CD14-positive monocyte (primary cell): Measurements from ENCODE around the gene TNFSF8. TPM values are rescaled to one million over a fixed set of nuclear protein-coding genes. Genes with fewer than 3 reads are reported as not detected.

Experiments used
- DNase-seq, 3 donors: peaks; one replicate each; pipeline ENCODE4 v3.0.0-alpha.2; 2011 to 2022
- H2AFZ ChIP-seq: 2 replicates; pipeline ENCODE4 v1.6.0; 2012; ENCODE audit warnings: mild to moderate bottlenecking, low read depth, low read length, inconsistent platforms; ENCODE audit not compliant: insufficient read depth, poor library complexity, severe bottlenecking
- H3K27ac ChIP-seq, 2 donors: 1 replicate in 1 of 2; 2 replicates in 1 of 2; pipeline ENCODE4 v1.5.1; 2012 to 2013; ENCODE audit warnings: low read length in 2 of 2, control low read depth in 1 of 2, inconsistent platforms in 1 of 2, low read depth in 1 of 2, mild to moderate bottlenecking in 1 of 2
- H3K27me3 ChIP-seq, 2 donors: one replicate each; pipeline versions ENCODE4 v1.6.0 to v1.6.1; 2011 to 2013; ENCODE audit warnings: low read length in 2 of 2; ENCODE audit not compliant: control insufficient read depth in 2 of 2, insufficient read depth in 2 of 2
- H3K36me3 ChIP-seq, 2 donors: replicated peaks in 1 of 2; 1 replicate in 1 of 2; 2 replicates in 1 of 2; pipeline versions ENCODE4 v1.5.1 to v1.6.1; 2012 to 2013; ENCODE audit warnings: low read length in 2 of 2, control low read depth in 1 of 2, inconsistent platforms in 1 of 2, mild to moderate bottlenecking in 1 of 2; ENCODE audit not compliant: insufficient read depth in 2 of 2, control insufficient read depth in 1 of 2
- H3K4me1 ChIP-seq, 2 donors: 1 replicate in 1 of 2; 2 replicates in 1 of 2; pipeline versions ENCODE4 v1.5.1 to v1.6.1; 2012 to 2013; ENCODE audit warnings: low read length in 2 of 2, control low read depth in 1 of 2, inconsistent platforms in 1 of 2, mild to moderate bottlenecking in 1 of 2, moderate library complexity in 1 of 2; ENCODE audit not compliant: insufficient read depth in 2 of 2, control insufficient read depth in 1 of 2
- H3K4me2 ChIP-seq: replicated peaks from 2 replicates; pipeline ENCODE3; 2012; ENCODE audit warnings: low read length, moderate library complexity, mild to moderate bottlenecking; ENCODE audit not compliant: poor library complexity, severe bottlenecking; ENCODE audit errors: extremely low read depth
- H3K4me3 ChIP-seq, 3 experiments: fragments of 200-600 bp in 1 of 3; sonication (generic) in 1 of 3; replicated peaks in 1 of 3; 1 replicate in 2 of 3; 2 replicates in 1 of 3; pipeline ENCODE4 v1.5.1; 2011 to 2013; ENCODE audit warnings: low read length in 3 of 3, mild to moderate bottlenecking in 3 of 3, control low read depth in 2 of 3, low read depth in 2 of 3, inconsistent platforms in 1 of 3, moderate library complexity in 1 of 3
- H3K79me2 ChIP-seq: 2 replicates; pipeline ENCODE4 v1.6.0; 2012; ENCODE audit warnings: mild to moderate bottlenecking, control low read depth, inconsistent platforms, low read length, moderate library complexity; ENCODE audit not compliant: insufficient read depth
- H3K9ac ChIP-seq: 2 replicates; pipeline ENCODE4 v1.6.0; 2017; ENCODE audit warnings: low read length, mild to moderate bottlenecking; ENCODE audit not compliant: insufficient read depth, poor library complexity, severe bottlenecking
- H3K9me3 ChIP-seq, 2 donors: replicated peaks in 1 of 2; 1 replicate in 1 of 2; 2 replicates in 1 of 2; pipeline versions ENCODE4 v1.5.1 to v1.6.1; 2012 to 2013; ENCODE audit warnings: low read length in 2 of 2, control low read depth in 1 of 2; ENCODE audit not compliant: control insufficient read depth in 1 of 2, insufficient read depth in 1 of 2
- H4K20me1 ChIP-seq: 2 replicates; pipeline ENCODE4 v1.6.0; 2012; ENCODE audit warnings: mild to moderate bottlenecking, low read length, control low read depth, moderate library complexity; ENCODE audit not compliant: insufficient read depth
- H3K27ac Mint-ChIP-seq, 7 donors: one replicate each; pipeline ENCODE4 v1.8.0; 2020; ENCODE audit warnings: mild to moderate bottlenecking in 7 of 7, mixed read lengths in 7 of 7, moderate library complexity in 6 of 7, inconsistent platforms in 2 of 7
- H3K27me3 Mint-ChIP-seq, 3 donors: one replicate each; pipeline ENCODE4 v1.8.0; 2021 to 2022; ENCODE audit warnings: low read depth in 3 of 3, mild to moderate bottlenecking in 3 of 3, mixed read lengths in 3 of 3, moderate library complexity in 3 of 3, inconsistent platforms in 1 of 3
- H3K36me3 Mint-ChIP-seq, 2 donors: one replicate each; pipeline ENCODE4 v1.8.0; 2020; ENCODE audit warnings: mixed read lengths in 2 of 2, inconsistent platforms in 1 of 2, mild to moderate bottlenecking in 1 of 2
- H3K4me1 Mint-ChIP-seq: one replicate; pipeline ENCODE4 v1.8.0; 2020; ENCODE audit warnings: mild to moderate bottlenecking, mixed read lengths
- H3K4me3 Mint-ChIP-seq, 2 donors: one replicate each; pipeline ENCODE4 v1.8.0; 2020; ENCODE audit warnings: mild to moderate bottlenecking in 2 of 2, mixed read lengths in 2 of 2, moderate library complexity in 1 of 2
- H3K9me3 Mint-ChIP-seq, 7 donors: one replicate each; pipeline ENCODE4 v1.8.0; 2020 to 2022; ENCODE audit warnings: mixed read lengths in 7 of 7, mild to moderate bottlenecking in 6 of 7, moderate library complexity in 6 of 7, inconsistent platforms in 2 of 7
- CTCF ChIP-seq: fragments of 200-600 bp; IDR thresholded peaks from one replicate; pipeline ENCODE4 v1.8.0; 2022; ENCODE audit warnings: antibody characterized with exemption, mild to moderate bottlenecking
- WGBS: methylation state at CpG from one replicate; pipeline ENCODE4 v1.1.5; 2013; ENCODE audit warnings: missing lambda C conversion rate; ENCODE audit not compliant: insufficient coverage; 5-methylcytosine and 5-hydroxymethylcytosine counted together
- intact Hi-C, 2 donors: fragments of 100-400 bp; cut with micrococcal nuclease; formaldehyde crosslinking; loops; one replicate each; pipeline versions ENCODE4 v1.15.0 to v1.15.1; 2023
- polyA plus RNA-seq, 3 donors: library from polyadenylated mRNA; depleted of rRNA in 1 of 3; unstranded in 2 of 3; stranded (reverse) in 1 of 3; fragments of 300-500 nt in 2 of 3; fragments of >200 nt in 1 of 3; fragmentation: Illumina TruSeq in 2 of 3; gene quantifications; 1 replicate in 2 of 3; 2 replicates in 1 of 3; pipeline ENCODE4 v1.2.3, GENCODE V29; 2012 to 2021

TNFSF8 gene
- polyA plus RNA-seq, 3 donors: 27.8 to 42.9 (median 34.0) TPM

GRCh38 chr9:114855488-114855887 lies 74.9 kb downstream of the TNFSF8 start:
- Histone ChIP-seq H3K27me3 (no peaks in the 10 kb centered on the region), H3K79me2 (no peaks in the 10 kb centered on the region), H4K20me1 (no peaks in the 10 kb centered on the region), H3K9me3 (no peaks in the 10 kb centered on the region), H2AFZ (no peak overlapping the region), H3K4me1 (peaks cover 27 to 29% of the 10 kb centered on the region in 2 donors), H3K9ac (no peak overlapping the region), H3K36me3 (no peaks in the 10 kb centered on the region), H3K4me3 (no peak overlapping the region), H3K27ac (no peak overlapping the region), H3K4me2 (no peak overlapping the region)
- Mint-ChIP-seq H3K36me3 (no peaks in the 10 kb centered on the region), H3K27me3 (peaks cover 0 to 1% (median 0%) of the 10 kb centered on the region in 3 donors), H3K4me3 (no peak overlapping the region), H3K27ac (no peak overlapping the region), H3K9me3 (peaks cover 0 to 5% (median 2%) of the 10 kb centered on the region in 7 donors), H3K4me1 (peaks cover 30% of the 10 kb centered on the region)
- intact Hi-C loops: no loop called here
- no peak for TF ChIP-seq CTCF
- no CpG with 5 or more reads among the region's 2 CpGs for WGBS
- DNase-seq: no peak

GRCh38 chr9:114854736-114855355 lies 75.5 kb downstream of the TNFSF8 start:
- DNase-seq: no peak
- peaks cover 30% of the 10 kb centered on the region for H3K4me1 Mint-ChIP-seq
- H3K27me3 ChIP-seq: no peaks in the 10 kb centered on the region
- WGBS: 100% methylated on average over 1 of the region's 7 CpGs
- no peak overlapping the region for H3K27ac Mint-ChIP-seq
- H3K36me3 Mint-ChIP-seq: no peaks in the 10 kb centered on the region
- H3K27me3 Mint-ChIP-seq: peaks cover 0 to 1% (median 0%) of the 10 kb centered on the region in 3 donors
- H3K9me3 Mint-ChIP-seq: peaks cover 0 to 5% (median 2%) of the 10 kb centered on the region in 7 donors
- peaks cover 27 to 29% of the 10 kb centered on the region in 2 donors for H3K4me1 ChIP-seq
- intact Hi-C loops: no loop called here
- H3K36me3 ChIP-seq: no peaks in the 10 kb centered on the region
- no peak overlapping the region for H3K27ac ChIP-seq
- H3K79me2 ChIP-seq: no peaks in the 10 kb centered on the region
- H3K4me2 ChIP-seq: no peak overlapping the region
- no peak overlapping the region for H3K4me3 Mint-ChIP-seq
- no peaks in the 10 kb centered on the region for H3K9me3 ChIP-seq
- H2AFZ ChIP-seq: no peak overlapping the region
- H3K4me3 ChIP-seq: no peak overlapping the region
- H3K9ac ChIP-seq: no peak overlapping the region
- H4K20me1 ChIP-seq: no peaks in the 10 kb centered on the region
- no peak for TF ChIP-seq CTCF
